H1 (cell line): ENCODE results near the gene ORMDL2. TPM values are rescaled to one million over a fixed set of nuclear protein-coding genes. Genes with fewer than 3 reads are reported as not detected.

ENCODE experiments used
- GABPA ChIP-seq: IDR thresholded peaks from 2 replicates; pipeline ENCODE4 v1.6.1; 2011; ENCODE audit warnings: mild to moderate bottlenecking, low read length, moderate library complexity, borderline replicate concordance; ENCODE audit not compliant: insufficient read depth
- polyA plus RNA-seq, 7 experiments: library from polyadenylated mRNA; depleted of rRNA in 3 of 7; stranded (reverse) in 5 of 7; unstranded in 2 of 7; fragments of >200 nt in 5 of 7; fragments of 200-250 nt in 2 of 7; gene quantifications; 1 replicate in 5 of 7; 2 replicates in 1 of 7; 4 replicates in 1 of 7; pipeline versions ENCODE4 v1.2.1 to v1.2.3, GENCODE V29; 2011 to 2013; ENCODE audit warnings: missing spikeins in 2 of 7, mixed read lengths in 2 of 7
- total RNA-seq: library from RNA; stranded (reverse); fragmentation: NEBNext Ultra II Directional; extraction: Animal tissue kit (Norgen Biotek cat#: 25700); gene quantifications from 2 replicates; pipeline ENCODE4 v1.2.1, GENCODE V29; 2021

ORMDL2 gene
- total and polyA plus RNA-seq, 2 of the 8 experiments (the other 6 are each of a cell fraction or from before 2014, with no cell fraction given): 39.0 to 65.6 TPM

DNA sequence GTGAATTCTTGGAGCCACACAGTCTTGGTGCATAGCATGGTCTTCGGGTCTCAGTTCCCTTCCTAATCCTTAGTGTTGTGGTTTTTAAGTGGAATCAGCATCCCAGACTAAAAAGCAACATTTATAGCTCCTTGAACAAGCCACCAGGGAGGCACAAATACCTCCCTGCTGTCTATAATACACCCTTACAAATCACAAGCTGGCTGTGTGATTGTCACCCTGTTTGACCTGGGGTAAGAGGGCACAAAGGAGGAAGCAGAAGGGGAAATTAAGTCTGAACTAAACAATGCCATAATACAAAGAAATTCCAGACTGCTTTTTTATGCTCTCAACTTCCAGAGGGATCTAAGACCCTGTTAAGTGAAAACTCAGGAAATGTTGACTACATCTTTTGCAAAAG, 32.6 kb downstream of the ORMDL2 start (continued):
- TF ChIP-seq GABPA: no peak
- TF ChIP-seq, all 59 proteins: peak for 0
